IPS DF 6.9 (cell line): Measurements from ENCODE around the gene SPIRE1.
"Not testable (repeated sequence)": the region's sequence is repeated elsewhere in the genome, so short reads cannot be mapped to it uniquely, and the experiment has no call there.

Experiments
- DNase-seq: peaks from one replicate; pipeline ENCODE4 v3.0.0-alpha.2; 2013; ENCODE audit warnings: low read depth, low spot score
- H3K27ac ChIP-seq: one replicate; pipeline ENCODE4 v1.5.1; 2013; ENCODE audit warnings: low read length, control low read depth
- H3K27me3 ChIP-seq: 2 replicates; pipeline ENCODE4 v1.6.1; 2013; ENCODE audit warnings: mild to moderate bottlenecking, low read length; ENCODE audit not compliant: control insufficient read depth, insufficient read depth
- H3K36me3 ChIP-seq: 2 replicates; pipeline ENCODE4 v1.6.1; 2013; ENCODE audit warnings: low read length; ENCODE audit not compliant: control insufficient read depth, insufficient read depth
- H3K4me1 ChIP-seq: 2 replicates; pipeline ENCODE4 v1.6.1; 2013; ENCODE audit warnings: low read length; ENCODE audit not compliant: control insufficient read depth, insufficient read depth
- H3K4me3 ChIP-seq: 2 replicates; pipeline ENCODE4 v1.5.1; 2013; ENCODE audit warnings: mild to moderate bottlenecking, low read length
- H3K9me3 ChIP-seq: 2 replicates; pipeline ENCODE4 v1.6.1; 2013; ENCODE audit warnings: low read length, inconsistent platforms; ENCODE audit not compliant: control insufficient read depth, insufficient read depth
- WGBS: extraction: QIAGEN DNeasy Blood & Tissue Kit; methylation state at CpG from one replicate; pipeline ENCODE4 v1.1.7; 2013; ENCODE audit warnings: mixed read lengths, missing lambda C conversion rate; ENCODE audit not compliant: insufficient read length, insufficient coverage; 5-methylcytosine and 5-hydroxymethylcytosine counted together

SPIRE1 gene

GRCh38 chr18:12645751-12646203 lies 12.1 kb downstream of the SPIRE1 start:
- no peaks in the 10 kb centered on the region for H3K9me3 ChIP-seq
- no CpG with 5 or more reads among the region's 10 CpGs for WGBS

DNA sequence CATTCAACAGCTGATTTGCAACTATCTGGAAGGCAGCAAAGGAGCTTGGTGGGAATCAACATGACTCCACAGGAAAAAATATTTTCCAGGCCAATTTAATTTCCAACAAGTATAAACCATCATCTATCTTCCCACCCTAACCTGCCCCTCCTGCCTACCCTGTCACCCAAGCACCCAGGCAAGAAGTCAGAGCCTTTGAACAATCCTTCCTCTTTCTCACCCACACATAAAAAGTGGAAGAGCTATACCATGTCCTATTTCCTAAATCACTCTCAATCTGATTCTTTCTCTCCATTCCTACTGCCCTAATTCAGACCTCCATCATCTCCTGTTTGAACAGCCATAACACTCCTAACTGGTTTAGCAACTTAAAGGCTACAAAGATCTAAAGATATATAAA lies 12.7 kb downstream of the SPIRE1 start:
- Histone ChIP-seq H3K4me1 (peaks cover 1% of the 10 kb centered on the region; the same call in 1 of the 2 replicates), H3K36me3 (no peaks in the 10 kb centered on the region), H3K27me3 (no peaks in the 10 kb centered on the region), H3K9me3 (no peaks in the 10 kb centered on the region), H3K27ac (no peak overlapping the region), H3K4me3 (no peak overlapping the region)
- no peak for DNase-seq

More at GRCh38 chr18:12645751-12646203, 12.1 kb downstream of the SPIRE1 start:
- H3K36me3 ChIP-seq: no peaks in the 10 kb centered on the region
- no peaks in the 10 kb centered on the region for H3K27me3 ChIP-seq
- H3K4me3 ChIP-seq: no peak overlapping the region
- H3K27ac ChIP-seq: no peak overlapping the region
- peaks cover 1% of the 10 kb centered on the region; the same call in 1 of the 2 replicates for H3K4me1 ChIP-seq
- DNase-seq: no peak

DNA sequence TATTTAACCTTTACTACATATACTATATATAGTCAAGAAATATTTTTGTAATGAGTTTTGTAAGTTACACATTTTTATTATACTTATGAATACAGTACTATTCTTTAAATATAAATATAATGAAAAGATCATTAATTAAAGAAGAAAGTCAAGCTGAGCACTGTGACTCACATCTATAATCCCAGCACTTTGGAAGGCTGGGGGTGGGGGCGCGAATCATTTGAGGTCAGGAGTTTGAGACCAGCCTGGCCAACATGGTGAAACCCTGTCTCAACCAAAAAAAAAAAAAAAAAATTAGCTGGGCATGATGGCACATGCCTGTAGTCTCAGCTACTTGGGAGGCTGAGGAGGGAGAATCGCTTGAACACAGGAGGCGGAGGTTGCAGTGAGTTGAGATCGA lies 14.2 kb downstream of the SPIRE1 start:
- not testable (repeated sequence) for H3K9me3 ChIP-seq, DNase-seq, H3K27me3 ChIP-seq, H3K36me3 ChIP-seq, H3K27ac ChIP-seq, H3K4me3 ChIP-seq, H3K4me1 ChIP-seq
- WGBS: no CpG with 5 or more reads among the region's 5 CpGs

- no peaks in the 10 kb centered on the region for H3K4me1 ChIP-seq
- WGBS: no CpG with 5 or more reads among the region's 6 CpGs
- H3K27me3 ChIP-seq: no peaks in the 10 kb centered on the region
- H3K36me3 ChIP-seq: no peaks in the 10 kb centered on the region; the same call in 1 of the 2 replicates
- no peak overlapping the region for H3K4me3 ChIP-seq
- no peak for DNase-seq
- H3K27ac ChIP-seq: no peak overlapping the region
- no peaks in the 10 kb centered on the region for H3K9me3 ChIP-seq
Measured at GRCh38 chr18:12640881-12641200, 17.1 kb downstream of the SPIRE1 start.

- no peak for DNase-seq
- no CpG with 5 or more reads among the region's 5 CpGs for WGBS
- H3K27ac ChIP-seq: no peak overlapping the region
- H3K9me3 ChIP-seq: no peaks in the 10 kb centered on the region
- no peaks in the 10 kb centered on the region for H3K27me3 ChIP-seq
- H3K4me1 ChIP-seq: no peaks in the 10 kb centered on the region
- H3K4me3 ChIP-seq: no peak overlapping the region
- no peaks in the 10 kb centered on the region; the same call in 1 of the 2 replicates for H3K36me3 ChIP-seq
Measured at GRCh38 chr18:12639990-12640880, 17.7 kb downstream of the SPIRE1 start.

- H3K9me3 ChIP-seq: no peaks in the 10 kb centered on the region
- no CpG with 5 or more reads among the region's 3 CpGs for WGBS
- H3K4me3 ChIP-seq: no peak overlapping the region
- H3K36me3 ChIP-seq: no peaks in the 10 kb centered on the region; the same call in 1 of the 2 replicates
- DNase-seq: no peak
- no peaks in the 10 kb centered on the region for H3K4me1 ChIP-seq
- H3K27ac ChIP-seq: no peak overlapping the region
- H3K27me3 ChIP-seq: no peaks in the 10 kb centered on the region
Measured at GRCh38 chr18:12638644-12639124, 19.2 kb downstream of the SPIRE1 start.

- WGBS: no CpG with 5 or more reads among the region's 4 CpGs
- Histone ChIP-seq H3K27ac (no peak overlapping the region), H3K9me3 (no peaks in the 10 kb centered on the region), H3K4me3 (no peak overlapping the region), H3K27me3 (no peaks in the 10 kb centered on the region), H3K4me1 (no peaks in the 10 kb centered on the region), H3K36me3 (no peaks in the 10 kb centered on the region; the same call in 1 of the 2 replicates)
- DNase-seq: no peak
Measured at GRCh38 chr18:12637901-12638643, 19.8 kb downstream of the SPIRE1 start.

GRCh38 chr18:12637393-12637792 lies 20.5 kb downstream of the SPIRE1 start:
- no peaks in the 10 kb centered on the region; the same call in 1 of the 2 replicates for H3K36me3 ChIP-seq
- no CpG with 5 or more reads among the region's 3 CpGs for WGBS
- DNase-seq: no peak
- no peak overlapping the region for H3K4me3 ChIP-seq
- no peaks in the 10 kb centered on the region for H3K9me3 ChIP-seq
- no peak overlapping the region for H3K27ac ChIP-seq
- H3K27me3 ChIP-seq: no peaks in the 10 kb centered on the region
- no peaks in the 10 kb centered on the region for H3K4me1 ChIP-seq

GRCh38 chr18:12631831-12632477 lies 26.0 kb downstream of the SPIRE1 start:
- no peak overlapping the region for H3K4me3 ChIP-seq
- H3K27me3 ChIP-seq: no peaks in the 10 kb centered on the region
- no peak for DNase-seq
- WGBS: no CpG with 5 or more reads among the region's 6 CpGs
- H3K9me3 ChIP-seq: no peaks in the 10 kb centered on the region
- no peaks in the 10 kb centered on the region for H3K36me3 ChIP-seq
- no peak overlapping the region for H3K27ac ChIP-seq
- no peaks in the 10 kb centered on the region for H3K4me1 ChIP-seq

- no peaks in the 10 kb centered on the region for H3K9me3 ChIP-seq
- no CpG with 5 or more reads among the region's 7 CpGs for WGBS
- no peaks in the 10 kb centered on the region for H3K4me1 ChIP-seq
- no peak for DNase-seq
- H3K4me3 ChIP-seq: no peak overlapping the region
- no peaks in the 10 kb centered on the region for H3K27me3 ChIP-seq
- no peak overlapping the region for H3K27ac ChIP-seq
- H3K36me3 ChIP-seq: no peaks in the 10 kb centered on the region
Measured at GRCh38 chr18:12630136-12630535, 27.8 kb downstream of the SPIRE1 start.
